Endothelial cell of coronary artery (primary cell): ENCODE measurements around the gene CENPO. TPM values are rescaled to one million over a fixed set of nuclear protein-coding genes. Genes with fewer than 3 reads are reported as not detected.

ENCODE experiments used
- total RNA-seq: library from RNA; depleted of rRNA; stranded (reverse); fragments of >200 nt; gene quantifications from 2 replicates; pipeline ENCODE4 v1.2.3, GENCODE V29; 2014

Gene CENPO
- total RNA-seq: 8.5 and 15.7 TPM in 2 replicates

GRCh38 chr2:24792874-24793760, at the start of gene CENPO, which contains the start of gene PTRHD1:
TSS of gene CENPO (plus strand) at chr2:24793425. CDS start at chr2:24793920, 495 bp downstream.
TSS of gene PTRHD1 (minus strand) at chr2:24793391. CDS start at chr2:24793377, 14 bp downstream.

Other genes with a start within 250 kb of the CENPO start
- 27.1 and 36.7 TPM in 2 replicates for gene PTRHD1, start within 50 bp of the CENPO start, total RNA-seq
- gene ADCY3, start 126.8 kb downstream of the CENPO start, total RNA-seq: 22.9 and 33.1 TPM in 2 replicates
- 1.6 and 1.9 TPM in 2 replicates for gene DNAJC27, start 178.5 kb downstream of the CENPO start, total RNA-seq
- 0.28 and 0.81 TPM in 2 replicates for gene EFR3B, start 248.7 kb downstream of the CENPO start, total RNA-seq